GM23248 (cell line): Measurements from ENCODE around the gene EIF4E3. TPM values are rescaled to one million over a fixed set of nuclear protein-coding genes. Genes with fewer than 3 reads are reported as not detected.
A peak's percentile ranks its signal among the peaks of the same experiment; 100 is the strongest.

Source experiments
- DNase-seq: peaks from one replicate; pipeline ENCODE4 v3.0.0-alpha.2; 2015
- H2AFZ ChIP-seq: fragments of 200-600 bp; sonication (generic); 2 replicates; pipeline ENCODE4 v1.6.1; 2016; ENCODE audit warnings: antibody characterized with exemption
- H3F3A ChIP-seq: fragments of 200-600 bp; sonication (generic); 2 replicates; pipeline ENCODE4 v1.6.1; 2016; ENCODE audit warnings: mild to moderate bottlenecking, antibody characterized with exemption, mixed run types; ENCODE audit not compliant: insufficient read depth
- H3K27ac ChIP-seq: fragments of 200-600 bp; sonication (generic); 2 replicates; pipeline ENCODE4 v1.5.1; 2016; ENCODE audit warnings: mild to moderate bottlenecking
- H3K27me3 ChIP-seq: fragments of 200-600 bp; sonication (generic); replicated peaks from 2 replicates; pipeline ENCODE4 v1.6.1; 2016; ENCODE audit warnings: mild to moderate bottlenecking; ENCODE audit not compliant: insufficient read depth
- H3K36me3 ChIP-seq: fragments of 200-600 bp; sonication (generic); 2 replicates; pipeline ENCODE4 v1.6.1; 2016; ENCODE audit warnings: low read depth, mild to moderate bottlenecking
- H3K4me1 ChIP-seq: fragments of 200-600 bp; sonication (generic); 2 replicates; pipeline ENCODE4 v1.6.1; 2016; ENCODE audit warnings: mild to moderate bottlenecking; ENCODE audit not compliant: insufficient read depth
- H3K4me2 ChIP-seq: fragments of 200-600 bp; sonication (generic); one replicate; pipeline ENCODE4 v1.6.1; 2016; ENCODE audit warnings: mild to moderate bottlenecking; ENCODE audit not compliant: unreplicated experiment
- H3K4me3 ChIP-seq: fragments of 200-600 bp; sonication (generic); 2 replicates; pipeline ENCODE4 v1.5.1; 2016; ENCODE audit warnings: mild to moderate bottlenecking
- H3K79me2 ChIP-seq: fragments of 200-600 bp; sonication (generic); 2 replicates; pipeline ENCODE4 v1.6.1; 2016; ENCODE audit warnings: mild to moderate bottlenecking; ENCODE audit not compliant: insufficient read depth
- H3K9ac ChIP-seq: fragments of 200-600 bp; sonication (generic); 2 replicates; pipeline ENCODE4 v1.6.1; 2016; ENCODE audit warnings: mild to moderate bottlenecking
- H3K9me2 ChIP-seq: fragments of 200-600 bp; sonication (generic); 2 replicates; pipeline ENCODE4 v1.6.1; 2016; ENCODE audit warnings: mixed run types, mild to moderate bottlenecking, moderate library complexity; ENCODE audit not compliant: insufficient read depth
- H3K9me3 ChIP-seq: fragments of 200-600 bp; sonication (generic); one replicate; pipeline ENCODE4 v1.6.1; 2017; ENCODE audit warnings: low read depth
- H4K20me1 ChIP-seq: fragments of 200-600 bp; sonication (generic); 2 replicates; pipeline ENCODE4 v1.6.0; 2016; ENCODE audit not compliant: insufficient read depth
- EZH2 ChIP-seq: fragments of 200-600 bp; sonication (generic); IDR thresholded peaks from 2 replicates; pipeline ENCODE4 v1.6.1; 2018; ENCODE audit warnings: antibody characterized with exemption, mild to moderate bottlenecking; ENCODE audit not compliant: insufficient read depth, poor library complexity, severe bottlenecking
- EZH2phosphoT487 ChIP-seq: fragments of 200-600 bp; sonication (generic); IDR thresholded peaks from 2 replicates; pipeline ENCODE4 v1.6.1; 2018; ENCODE audit warnings: antibody characterized with exemption, moderate library complexity, mild to moderate bottlenecking, low read depth; ENCODE audit not compliant: insufficient read depth
- WGBS, 2 experiments: methylation state at CpG; one replicate each; pipeline ENCODE4 v1.1.6; 2015 to 2017; ENCODE audit warnings: low lambda C conversion rate in 2 of 2, low coverage in 1 of 2; ENCODE audit errors: missing lambda C conversion rate in 2 of 2; 5-methylcytosine and 5-hydroxymethylcytosine counted together
- in situ Hi-C: fragments of 300-500 bp; cut with MboI; formaldehyde crosslinking; loops from 2 replicates; pipeline ENCODE4 v1.15.0; 2020
- polyA plus RNA-seq: library from polyadenylated mRNA; unstranded; fragments of >200 nt; fragmentation: Nextera tagmentation; extraction: Ambion mirVana; gene quantifications from 2 replicates; pipeline ENCODE4 v1.2.1, GENCODE V29; 2016
- total RNA-seq: library from RNA; depleted of rRNA; stranded (reverse); fragments of >200 nt; shearing (Covaris generic); gene quantifications from 2 replicates; pipeline ENCODE4 v1.2.3, GENCODE V29; 2014

Gene EIF4E3
- total and polyA plus RNA-seq, 2 experiments from 2014 or later, result 1.1 TPM

GRCh38 chr3:71684757-71685386, 40.3 kb downstream of the EIF4E3 start:
- H3K79me2 ChIP-seq, result no peaks in the 10 kb centered on the region
- no peak overlapping the region for H3K9ac ChIP-seq
- H4K20me1 ChIP-seq, result no peaks in the 10 kb centered on the region
- H3K36me3 ChIP-seq, result no peaks in the 10 kb centered on the region
- peak overlapping the region; percentile 48 for H3K4me2 ChIP-seq
- H3K27me3 ChIP-seq, result no peaks in the 10 kb centered on the region
- no peaks in the 10 kb centered on the region for H3K9me2 ChIP-seq
- no peak overlapping the region for H2AFZ ChIP-seq
- peaks cover 61% of the 10 kb centered on the region for H3K4me1 ChIP-seq
- peak overlapping the region; percentile 2; the same call in 1 of the 2 replicates for H3K4me3 ChIP-seq
- 11% methylated on average over 6 of the region's 6 CpGs for WGBS, 2 experiments
- no peak overlapping the region for H3K27ac ChIP-seq
- H3K9me3 ChIP-seq, result no peaks in the 10 kb centered on the region
- in situ Hi-C loops, result no loop called here
- peak; percentile 93 for DNase-seq
- TF ChIP-seq EZH2 (no peak), EZH2phosphoT487 (no peak)
- peaks cover 21% of the 10 kb centered on the region for H3F3A ChIP-seq

GRCh38 chr3:71684046-71684756, 41.0 kb downstream of the EIF4E3 start:
- no peaks in the 10 kb centered on the region for H3K36me3 ChIP-seq
- TF ChIP-seq EZH2 (no peak), EZH2phosphoT487 (no peak)
- H3K9ac ChIP-seq, result no peak overlapping the region
- H3K4me2 ChIP-seq, result peak overlapping the region; percentile 48
- peaks cover 15% of the 10 kb centered on the region for H3F3A ChIP-seq
- in situ Hi-C loops, result no loop called here
- 59 to 60% methylated on average over 7 of the region's 7 CpGs for WGBS, 2 experiments
- peaks cover 55% of the 10 kb centered on the region for H3K4me1 ChIP-seq
- H3K9me2 ChIP-seq, result no peaks in the 10 kb centered on the region
- H4K20me1 ChIP-seq, result no peaks in the 10 kb centered on the region
- peak overlapping the region; percentile 2; the same call in 1 of the 2 replicates for H3K4me3 ChIP-seq
- no peak overlapping the region for H3K27ac ChIP-seq
- DNase-seq, result no peak
- H2AFZ ChIP-seq, result no peak overlapping the region
- H3K27me3 ChIP-seq, result no peaks in the 10 kb centered on the region
- no peaks in the 10 kb centered on the region for H3K9me3 ChIP-seq
- H3K79me2 ChIP-seq, result no peaks in the 10 kb centered on the region

GRCh38 chr3:71681224-71681668, 44.0 kb downstream of the EIF4E3 start:
- H3K4me3 ChIP-seq, result peak overlapping the region; percentile 72
- 37 to 38% methylated on average over 7 of the region's 7 CpGs for WGBS, 2 experiments
- H3K9ac ChIP-seq, result peak overlapping the region; percentile 73

GRCh38 chr3:71680603-71681002, 44.6 kb downstream of the EIF4E3 start:
- peaks cover 9% of the 10 kb centered on the region for H3F3A ChIP-seq
- peak overlapping the region; percentile 72 for H3K4me3 ChIP-seq
- peak overlapping the region; percentile 73 for H3K9ac ChIP-seq
- WGBS, 2 experiments, result 0 to 6% methylated on average over 1 of the region's 1 CpG
- TF ChIP-seq EZH2 (no peak), EZH2phosphoT487 (no peak)
- DNase-seq, result peak; percentile 88
- peak overlapping the region; percentile 54 for H2AFZ ChIP-seq
- in situ Hi-C loops, result no loop called here
- H3K27me3 ChIP-seq, result no peaks in the 10 kb centered on the region
- H3K27ac ChIP-seq, result peak overlapping the region; percentile 73
- H4K20me1 ChIP-seq, result no peaks in the 10 kb centered on the region
- H3K4me2 ChIP-seq, result peak overlapping the region; percentile 95
- no peaks in the 10 kb centered on the region for H3K9me2 ChIP-seq
- peaks cover 42% of the 10 kb centered on the region for H3K4me1 ChIP-seq
- H3K9me3 ChIP-seq, result no peaks in the 10 kb centered on the region
- H3K36me3 ChIP-seq, result no peaks in the 10 kb centered on the region
- no peaks in the 10 kb centered on the region for H3K79me2 ChIP-seq

More at GRCh38 chr3:71681224-71681668, 44.0 kb downstream of the EIF4E3 start:
- Histone ChIP-seq H4K20me1 (no peaks in the 10 kb centered on the region), H3F3A (peaks cover 9% of the 10 kb centered on the region), H3K27me3 (no peaks in the 10 kb centered on the region), H2AFZ (peak overlapping the region; percentile 54), H3K79me2 (no peaks in the 10 kb centered on the region), H3K27ac (peak overlapping the region; percentile 73), H3K9me3 (no peaks in the 10 kb centered on the region), H3K4me2 (peak overlapping the region; percentile 95), H3K9me2 (no peaks in the 10 kb centered on the region), H3K4me1 (peaks cover 42% of the 10 kb centered on the region), H3K36me3 (no peaks in the 10 kb centered on the region)
- in situ Hi-C loops, result no loop called here
- TF ChIP-seq EZH2 (no peak), EZH2phosphoT487 (no peak)
- peak; percentile 88 for DNase-seq
